Activated CD8-positive, alpha-beta T cell treated with anti-CD3 and anti-CD28 coated beads for 36 hours (primary cell): ENCODE data around the gene LIFR. TPM values are rescaled to one million over a fixed set of nuclear protein-coding genes. Genes with fewer than 3 reads are reported as not detected.

Source experiments
- ATAC-seq: fragments of 200-7000 bp; cut with Tn5 transposase; one replicate; pipeline ENCODE4 v1.10.0; 2021; ENCODE audit warnings: mild to moderate bottlenecking, moderate library complexity
- CTCF ChIA-PET: fragments of 350-600 bp; sonication (Branson Sonifier 250); formaldehyde crosslinking; loops from one replicate; lab custom pipeline; 2021; ENCODE audit warnings: antibody characterized with exemption; lab: Charles Lee
- POLR2A ChIA-PET: fragments of 350-600 bp; sonication (Branson Sonifier 250); formaldehyde crosslinking; loops from one replicate; lab custom pipeline; 2021; ENCODE audit warnings: antibody characterized with exemption; lab: Charles Lee
- DNase-seq: peaks from one replicate; pipeline ENCODE4 v3.0.0-alpha.2; 2020
- H3K27ac Mint-ChIP-seq: one replicate; pipeline ENCODE4 v1.8.0; 2021; ENCODE audit warnings: mild to moderate bottlenecking, mixed read lengths
- H3K27me3 Mint-ChIP-seq: one replicate; pipeline ENCODE4 v1.8.0; 2021; ENCODE audit warnings: mixed read lengths
- H3K36me3 Mint-ChIP-seq: one replicate; pipeline ENCODE4 v1.8.0; 2021; ENCODE audit warnings: low read depth, mixed read lengths
- H3K4me1 Mint-ChIP-seq: one replicate; pipeline ENCODE4 v1.8.0; 2021; ENCODE audit warnings: low read depth, mixed read lengths
- H3K4me3 Mint-ChIP-seq: one replicate; pipeline ENCODE4 v1.8.0; 2021; ENCODE audit warnings: mild to moderate bottlenecking, moderate library complexity, mixed read lengths
- H3K9me3 Mint-ChIP-seq: one replicate; pipeline ENCODE4 v1.8.0; 2021; ENCODE audit warnings: mixed read lengths
- intact Hi-C: fragments of 100-400 bp; cut with micrococcal nuclease; formaldehyde crosslinking; loops from one replicate; pipeline ENCODE4 v1.10.0; 2022
- total RNA-seq, 2 experiments: library from RNA; stranded (reverse); gene quantifications; one replicate each; pipeline ENCODE4 v1.2.3, GENCODE V29; 2021
- TF ChIP-seq, protein P1 (sequence below): fragments of 200-600 bp; IDR thresholded peaks from one replicate; pipeline ENCODE4 v1.8.0; 2022; ENCODE audit warnings: antibody characterized with exemption, mild to moderate bottlenecking

The LIFR gene
- total RNA-seq, 2 experiments from 2014 or later = not detected

DNA sequence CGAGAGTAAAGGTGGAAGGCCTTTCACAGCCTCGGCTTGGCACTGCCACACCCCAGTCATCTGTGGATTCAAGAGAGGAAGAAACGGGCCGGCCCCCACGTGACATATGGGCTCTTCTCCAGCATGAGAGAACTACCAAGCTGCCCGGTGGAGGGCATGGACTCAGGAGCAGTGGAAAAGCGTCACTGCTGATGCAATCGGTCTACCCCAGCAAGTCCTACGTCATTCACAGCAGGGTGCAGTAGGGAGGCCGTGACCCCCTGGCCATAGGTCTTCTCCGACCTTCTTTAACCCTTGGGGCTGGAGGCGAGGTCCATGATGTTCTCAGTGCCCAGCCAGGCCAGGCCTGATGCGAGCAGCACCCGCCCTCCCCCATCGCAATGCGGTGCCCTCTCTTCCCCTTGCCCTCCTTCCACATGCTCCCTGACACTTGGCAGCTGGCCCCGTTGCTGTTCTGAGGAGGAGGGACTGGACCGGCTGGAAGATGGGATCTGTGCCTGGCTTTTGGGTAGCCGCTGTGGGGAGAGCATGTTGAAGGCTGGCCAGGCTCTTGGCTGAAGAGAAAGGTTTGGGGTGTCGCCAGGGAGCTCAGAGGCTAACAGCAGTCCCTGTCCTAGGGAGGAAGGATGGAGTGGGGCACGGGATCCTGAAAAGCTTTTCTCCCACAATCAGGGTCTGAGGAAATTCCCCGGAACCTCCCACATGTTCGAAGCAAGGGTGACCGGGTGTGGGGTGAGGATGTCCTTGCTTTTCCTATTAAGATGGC is 89.8 kb downstream of the LIFR start:
- DNase-seq (no peak), ATAC-seq (no peak)
- H3K4me3 Mint-ChIP-seq = no peak overlapping the region
- H3K27ac Mint-ChIP-seq = no peak overlapping the region
- no peaks in the 10 kb centered on the region for H3K9me3 Mint-ChIP-seq
- ChIA-PET CTCF (interaction anchor here (1.4 kb wide), 1 partner anchor 25 kb away, joined by 3 read pairs; no protein-coding TSS in a partner anchor), POLR2A (no interaction called here)
- no peaks in the 10 kb centered on the region for H3K4me1 Mint-ChIP-seq
- intact Hi-C loops = no loop called here
- TF ChIP-seq, protein P1, sequence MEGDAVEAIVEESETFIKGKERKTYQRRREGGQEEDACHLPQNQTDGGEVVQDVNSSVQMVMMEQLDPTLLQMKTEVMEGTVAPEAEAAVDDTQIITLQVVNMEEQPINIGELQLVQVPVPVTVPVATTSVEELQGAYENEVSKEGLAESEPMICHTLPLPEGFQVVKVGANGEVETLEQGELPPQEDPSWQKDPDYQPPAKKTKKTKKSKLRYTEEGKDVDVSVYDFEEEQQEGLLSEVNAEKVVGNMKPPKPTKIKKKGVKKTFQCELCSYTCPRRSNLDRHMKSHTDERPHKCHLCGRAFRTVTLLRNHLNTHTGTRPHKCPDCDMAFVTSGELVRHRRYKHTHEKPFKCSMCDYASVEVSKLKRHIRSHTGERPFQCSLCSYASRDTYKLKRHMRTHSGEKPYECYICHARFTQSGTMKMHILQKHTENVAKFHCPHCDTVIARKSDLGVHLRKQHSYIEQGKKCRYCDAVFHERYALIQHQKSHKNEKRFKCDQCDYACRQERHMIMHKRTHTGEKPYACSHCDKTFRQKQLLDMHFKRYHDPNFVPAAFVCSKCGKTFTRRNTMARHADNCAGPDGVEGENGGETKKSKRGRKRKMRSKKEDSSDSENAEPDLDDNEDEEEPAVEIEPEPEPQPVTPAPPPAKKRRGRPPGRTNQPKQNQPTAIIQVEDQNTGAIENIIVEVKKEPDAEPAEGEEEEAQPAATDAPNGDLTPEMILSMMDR = no peak
- H3K27me3 Mint-ChIP-seq = peaks cover 38% of the 10 kb centered on the region
- H3K36me3 Mint-ChIP-seq = no peaks in the 10 kb centered on the region

GRCh38 chr5:38465702-38466423 is 90.6 kb downstream of the LIFR start:
- no peaks in the 10 kb centered on the region for H3K4me1 Mint-ChIP-seq
- no peak for DNase-seq
- intact Hi-C loops = no loop called here
- ChIA-PET CTCF (no interaction called here), POLR2A (no interaction called here)
- H3K4me3 Mint-ChIP-seq = no peak overlapping the region
- no peaks in the 10 kb centered on the region for H3K9me3 Mint-ChIP-seq
- ATAC-seq = no peak
- peaks cover 36% of the 10 kb centered on the region for H3K27me3 Mint-ChIP-seq
- TF ChIP-seq, protein P1 = no peak
- H3K36me3 Mint-ChIP-seq = no peaks in the 10 kb centered on the region
- H3K27ac Mint-ChIP-seq = no peak overlapping the region

DNA sequence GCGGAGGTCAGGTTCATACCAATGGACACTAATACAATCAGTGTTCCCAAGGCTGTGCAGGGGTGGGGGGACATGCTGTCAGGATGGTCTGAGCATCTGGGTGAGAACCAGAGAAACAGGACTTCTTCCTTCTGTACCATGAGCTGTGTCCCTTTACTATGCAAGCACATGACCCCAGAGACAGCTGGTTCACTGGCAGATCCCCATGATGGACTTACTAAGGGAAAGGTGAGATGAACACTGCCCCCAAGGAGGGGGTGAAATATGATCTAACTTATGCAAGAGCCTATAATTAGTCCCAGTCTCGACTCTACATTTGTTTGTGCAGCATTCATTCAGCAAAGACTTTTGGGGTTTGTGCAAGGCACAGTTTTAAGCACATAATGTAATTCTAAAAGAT is 91.4 kb downstream of the LIFR start:
- no peak overlapping the region for H3K4me3 Mint-ChIP-seq
- intact Hi-C loops = no loop called here
- DNase-seq = no peak
- H3K4me1 Mint-ChIP-seq = no peaks in the 10 kb centered on the region
- peaks cover 38% of the 10 kb centered on the region for H3K27me3 Mint-ChIP-seq
- no peaks in the 10 kb centered on the region for H3K9me3 Mint-ChIP-seq
- ATAC-seq = no peak
- TF ChIP-seq, protein P1 = no peak
- ChIA-PET POLR2A (no interaction called here), CTCF (interaction anchor here (0.7 kb wide), 1 partner anchor 23 kb away, joined by 3 read pairs; no protein-coding TSS in a partner anchor)
- no peaks in the 10 kb centered on the region for H3K36me3 Mint-ChIP-seq
- H3K27ac Mint-ChIP-seq = no peak overlapping the region

GRCh38 chr5:38463634-38464521 is 92.6 kb downstream of the LIFR start:
- H3K36me3 Mint-ChIP-seq = no peaks in the 10 kb centered on the region
- no peak for DNase-seq
- H3K27me3 Mint-ChIP-seq = peaks cover 42% of the 10 kb centered on the region
- ChIA-PET CTCF (interaction anchor here (2.0 kb wide), 1 partner anchor 22 kb away, joined by 11 read pairs; no protein-coding TSS in a partner anchor), POLR2A (no interaction called here)
- intact Hi-C loops = no loop called here
- no peak overlapping the region for H3K27ac Mint-ChIP-seq
- no peak for ATAC-seq
- no peak overlapping the region for H3K4me3 Mint-ChIP-seq
- TF ChIP-seq, protein P1 = no peak
- H3K4me1 Mint-ChIP-seq = no peaks in the 10 kb centered on the region
- H3K9me3 Mint-ChIP-seq = no peaks in the 10 kb centered on the region
